Measurements from ENCODE around the gene NUBP1. TPM values are rescaled to one million over a fixed set of nuclear protein-coding genes. Genes with fewer than 3 reads are reported as not detected.
A peak's percentile ranks its signal among the peaks of the same experiment; 100 is the strongest.
"Not testable (repeated sequence)": the region's sequence is repeated elsewhere in the genome, so short reads cannot be mapped to it uniquely, and the experiment has no call there.

NUBP1 gene
- total RNA-seq, 1 donor from 2014 or later = 21.5 TPM

DNA sequence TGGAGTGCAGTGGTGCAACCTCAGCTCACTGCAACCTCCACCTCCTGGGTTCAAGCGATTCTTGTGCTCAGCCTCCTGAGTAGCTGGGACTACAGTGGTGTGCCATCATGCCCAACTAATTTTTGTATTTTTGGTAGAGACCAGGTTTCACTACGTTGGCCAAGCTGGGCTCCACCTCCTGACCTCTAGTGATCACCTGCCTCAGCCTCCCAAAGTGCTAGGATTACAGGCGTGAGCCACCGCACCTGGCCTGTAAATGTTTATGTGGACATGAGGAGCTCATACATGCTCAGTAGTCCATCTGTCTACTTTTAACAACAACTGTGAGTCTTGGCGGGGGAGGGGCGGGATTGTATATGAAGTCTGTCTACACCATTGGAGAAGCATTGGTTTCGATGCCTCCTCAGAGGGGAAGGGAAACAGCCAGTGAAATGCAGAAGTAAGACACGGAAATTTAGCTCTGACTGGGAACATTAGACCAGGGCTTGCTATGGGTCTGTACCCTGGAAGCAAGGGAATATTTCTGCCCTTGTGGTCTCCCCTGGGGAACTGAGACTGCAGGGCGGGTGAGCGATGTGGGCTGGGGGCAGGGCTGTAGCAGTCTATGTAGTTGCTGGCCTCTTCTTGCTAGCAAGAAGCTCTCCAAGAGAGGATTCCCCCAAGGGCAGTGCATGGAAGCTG is 9.3 kb downstream of the NUBP1 start:
- no peak for ATAC-seq

DNA sequence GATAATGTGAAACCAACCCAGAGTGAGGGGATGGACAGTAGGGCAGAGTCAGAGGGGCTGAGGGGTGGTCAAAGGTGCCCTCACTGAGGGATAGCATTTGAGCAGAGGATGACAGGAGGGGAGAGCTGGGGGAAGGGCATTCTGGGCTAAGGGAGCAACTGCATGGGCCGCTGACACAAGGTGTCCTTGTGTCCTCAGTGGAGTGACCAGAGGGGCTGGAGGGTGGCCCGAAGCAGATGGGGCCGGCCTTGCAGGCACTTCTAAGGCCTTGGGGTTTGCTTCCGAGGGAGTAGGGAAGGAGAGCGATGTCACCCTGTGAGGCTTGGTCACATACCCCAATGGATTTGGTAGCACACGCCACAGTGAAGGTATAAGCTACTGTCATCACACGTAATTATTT is 10.0 kb downstream of the NUBP1 start:
- ATAC-seq = no peak

DNA sequence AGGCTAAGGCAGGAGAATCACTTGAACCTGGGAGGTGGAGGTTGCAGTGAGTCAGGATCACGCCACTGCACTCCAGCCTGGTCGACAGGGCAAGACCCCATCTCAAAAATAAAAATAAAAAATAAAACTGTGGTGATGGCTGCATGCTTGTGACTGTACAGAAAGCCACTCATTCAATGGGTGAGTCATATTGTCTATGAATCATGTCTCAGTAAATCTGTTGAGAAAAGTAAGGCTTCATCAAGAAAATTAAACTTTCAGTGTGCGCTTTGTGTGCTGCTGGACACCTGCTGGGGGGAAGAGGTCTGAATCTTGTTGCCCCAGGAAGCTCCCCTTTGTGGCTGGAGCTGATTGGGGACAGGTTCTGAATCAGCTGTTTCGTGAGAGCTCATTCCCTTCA is 11.3 kb downstream of the NUBP1 start:
- ATAC-seq = no peak

DNA sequence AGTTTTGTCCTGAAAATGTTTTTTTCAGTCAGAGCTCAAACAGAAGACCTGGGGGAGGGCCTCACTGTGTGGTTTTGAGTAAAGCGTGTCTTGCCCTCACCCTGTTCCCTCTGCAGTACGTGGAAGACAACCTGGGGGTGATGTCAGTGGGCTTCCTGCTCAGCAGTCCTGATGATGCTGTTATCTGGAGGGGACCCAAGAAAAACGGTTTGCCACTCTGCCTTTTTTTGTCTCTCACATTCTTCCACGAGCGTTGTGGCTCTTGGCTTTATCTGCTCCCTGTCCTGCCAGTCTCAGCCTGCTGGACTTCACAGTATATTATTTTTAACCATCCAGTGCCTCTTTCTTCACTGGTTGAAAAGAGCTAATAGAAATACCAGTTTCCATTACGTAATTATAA is 12.9 kb downstream of the NUBP1 start:
- ATAC-seq = no peak

DNA sequence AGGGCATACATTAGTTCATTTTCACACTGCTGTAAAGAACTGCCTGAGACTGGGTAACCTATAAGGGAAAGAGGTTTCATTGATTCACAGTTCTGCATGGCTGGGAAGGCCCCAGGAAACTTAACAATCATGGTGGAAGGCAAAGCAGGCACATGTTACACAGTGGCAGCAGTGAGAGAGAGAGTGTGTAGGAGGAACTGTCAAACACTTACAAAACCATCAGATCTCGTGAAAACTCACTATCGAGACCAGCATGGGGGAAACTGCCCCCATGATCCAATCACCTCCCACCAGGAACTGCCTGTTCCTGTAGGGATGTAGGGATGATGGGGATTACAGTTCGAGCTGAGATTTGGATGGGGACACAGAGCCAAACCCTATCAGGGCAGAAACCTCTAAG is 17.2 kb downstream of the NUBP1 start:
- no peak for ATAC-seq

DNA sequence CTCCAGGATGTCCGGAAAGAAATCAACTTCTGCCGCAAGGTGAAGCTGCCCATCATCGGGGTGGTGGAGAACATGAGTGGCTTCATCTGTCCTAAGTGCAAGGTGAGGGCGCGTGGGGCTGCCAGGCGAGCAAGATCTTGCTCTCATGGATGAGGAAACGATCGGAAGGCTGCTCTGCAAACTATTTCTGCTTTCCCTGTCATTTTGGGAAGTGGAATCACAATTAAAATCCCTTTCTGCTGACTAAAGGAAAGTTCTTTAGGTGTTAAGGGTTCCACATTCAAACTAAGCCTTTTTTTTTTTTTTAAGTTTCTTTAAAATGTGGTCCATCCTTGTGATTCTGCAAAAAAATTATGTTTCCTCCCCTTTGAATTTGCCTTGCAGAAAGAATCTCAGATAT is 17.7 kb downstream of the NUBP1 start:
- ATAC-seq = no peak

DNA sequence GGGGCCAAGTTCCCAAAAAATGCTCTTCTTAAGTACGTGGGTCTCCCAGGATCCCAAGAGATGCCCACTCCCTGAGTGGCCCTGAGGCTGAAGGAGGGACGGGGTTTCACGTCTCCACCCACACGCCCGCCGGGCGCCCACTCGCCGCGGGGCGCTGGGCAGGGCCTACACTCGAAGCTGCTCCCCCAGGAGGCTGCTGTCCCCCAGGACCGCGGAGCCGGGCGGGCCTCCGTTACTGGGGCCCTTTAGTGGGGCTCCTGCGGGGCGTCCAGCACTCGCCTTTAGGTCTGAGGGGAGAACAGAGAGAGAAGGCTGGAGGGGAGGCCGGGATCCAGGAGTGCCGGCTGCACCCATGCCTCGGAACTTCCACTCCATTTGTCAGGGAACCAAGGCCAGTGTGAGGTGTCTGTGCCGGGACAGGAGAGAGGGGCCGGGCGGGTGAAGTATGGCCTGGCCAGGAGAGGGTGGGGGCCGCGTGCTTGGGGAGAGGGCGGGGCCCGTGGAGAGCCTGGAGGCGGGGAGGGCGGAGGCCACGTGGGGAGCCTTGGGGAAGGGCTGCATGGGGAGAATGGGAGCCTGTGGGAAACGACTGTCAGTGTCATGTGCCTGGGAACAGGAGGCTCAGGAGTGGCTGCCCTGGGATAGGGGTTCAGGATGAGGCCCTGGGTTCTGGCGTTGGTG is 18.8 kb downstream of the NUBP1 start:
- peak; percentile 20 for ATAC-seq

DNA sequence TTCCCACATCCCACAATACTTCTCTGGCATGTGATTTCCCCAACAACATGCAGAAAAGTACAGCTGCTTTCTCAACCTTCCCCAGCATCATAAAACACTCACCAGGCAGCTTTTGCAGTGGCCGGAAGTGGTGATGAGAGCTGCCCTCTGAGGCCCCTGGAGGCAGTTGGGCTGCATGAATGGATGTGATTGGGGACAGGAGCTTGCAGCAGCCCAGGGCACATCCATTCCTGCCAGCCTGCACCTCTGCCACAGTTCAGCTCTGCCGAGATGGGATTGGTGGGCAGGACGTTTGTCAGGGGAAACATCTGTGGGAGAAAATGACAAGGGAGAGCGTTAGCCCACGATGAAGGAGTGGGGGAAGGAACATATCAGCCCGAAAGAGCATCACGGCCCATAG is 19.8 kb downstream of the NUBP1 start:
- ATAC-seq = no peak

DNA sequence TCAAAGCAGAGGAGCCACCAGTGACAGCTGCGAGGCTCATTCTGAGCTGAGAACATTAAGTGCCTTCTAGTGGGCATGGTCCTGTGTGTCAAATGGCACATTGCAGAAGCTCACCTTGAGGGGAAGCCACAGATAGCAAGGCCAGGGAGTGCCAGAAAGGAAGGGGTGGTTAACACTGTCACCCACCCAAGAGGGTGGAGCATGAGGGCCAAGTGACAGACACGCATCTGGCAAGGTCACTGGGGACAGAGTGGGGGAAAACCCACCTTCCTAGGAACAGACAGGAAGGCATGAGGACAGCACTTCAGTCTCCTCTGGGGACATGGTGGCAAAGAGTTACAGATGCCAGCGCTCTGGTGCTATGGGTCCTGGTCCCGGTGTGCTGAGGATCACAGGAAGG is 22.1 kb downstream of the NUBP1 start:
- ATAC-seq = peak; percentile 9

DNA sequence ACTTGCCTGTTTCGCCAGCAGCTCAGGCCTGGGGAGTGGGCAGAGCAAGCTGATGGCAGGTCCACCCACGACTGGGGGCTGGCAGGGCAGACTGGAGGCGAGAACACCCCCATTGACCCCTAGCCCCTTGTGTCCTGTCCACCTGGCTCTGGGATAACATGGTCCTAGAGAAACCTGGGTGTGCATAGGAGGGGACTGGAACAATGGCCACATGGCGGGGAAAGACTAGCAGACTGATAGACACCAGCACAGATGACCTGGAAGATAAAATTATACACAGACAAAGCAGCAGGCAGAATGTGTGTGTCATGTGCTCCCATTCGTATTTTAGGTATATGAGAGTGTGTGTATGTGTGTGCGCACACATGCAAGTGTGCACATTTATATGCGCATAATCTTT is 23.5 kb downstream of the NUBP1 start:
- no peak for ATAC-seq

DNA sequence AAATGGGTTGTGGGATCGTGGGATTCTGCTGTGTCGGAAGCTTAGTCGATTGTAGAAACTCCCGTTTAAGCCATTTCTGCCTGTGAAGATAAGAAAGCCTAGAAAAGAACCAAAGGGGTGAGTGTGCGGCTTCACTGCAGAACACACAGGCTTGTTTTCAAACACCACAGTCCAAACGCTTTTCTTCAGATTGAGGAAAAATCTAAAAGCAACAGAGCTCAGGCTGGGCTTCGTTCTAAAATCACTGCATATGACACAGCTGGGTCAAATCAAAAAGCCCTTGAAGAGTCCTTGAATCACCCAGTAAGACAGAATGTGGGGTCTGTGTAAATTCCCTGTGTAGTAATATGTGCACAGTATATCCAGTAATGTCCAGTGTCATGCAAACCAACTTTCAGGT is 25.7 kb downstream of the NUBP1 start:
- no peak for ATAC-seq

DNA sequence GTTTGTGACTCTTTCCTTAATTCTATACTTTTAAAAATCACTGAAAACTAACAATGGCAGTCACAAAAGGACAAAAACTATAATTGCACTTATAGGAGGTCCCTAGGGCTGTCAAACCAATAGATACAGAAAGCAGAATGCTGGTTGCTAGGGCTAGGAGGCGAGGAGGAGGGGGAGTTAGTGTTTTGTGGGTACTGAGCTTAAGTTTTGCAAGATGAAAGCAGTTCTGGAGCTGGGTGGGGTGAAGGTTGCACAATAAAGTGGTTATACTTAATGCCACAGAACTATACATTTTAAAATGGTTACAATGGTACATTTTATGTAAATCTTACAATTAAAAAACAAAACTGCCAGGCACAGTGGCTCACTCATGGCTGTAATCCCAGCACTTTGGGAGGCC is 27.3 kb downstream of the NUBP1 start:
- ATAC-seq = no peak

DNA sequence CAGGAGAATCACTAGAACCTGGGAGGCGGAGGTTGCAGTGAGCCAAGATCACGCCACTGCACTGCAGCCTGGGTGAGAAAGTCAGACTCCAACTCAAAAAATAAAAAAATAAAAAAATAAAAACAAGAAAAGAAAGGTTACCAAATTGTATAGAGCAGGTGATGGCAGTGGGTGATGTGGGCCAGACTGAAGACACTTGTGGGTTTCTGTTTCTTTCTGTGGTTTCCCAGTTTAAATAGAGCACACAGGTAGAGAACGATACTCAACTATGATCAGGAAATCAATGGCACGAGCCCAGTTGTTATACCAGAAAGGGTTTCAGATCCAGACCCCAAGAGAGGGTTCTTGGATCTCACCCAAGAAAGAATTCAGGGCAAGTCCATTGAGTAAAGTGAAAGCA is 32.6 kb downstream of the NUBP1 start:
- no peak for ATAC-seq

DNA sequence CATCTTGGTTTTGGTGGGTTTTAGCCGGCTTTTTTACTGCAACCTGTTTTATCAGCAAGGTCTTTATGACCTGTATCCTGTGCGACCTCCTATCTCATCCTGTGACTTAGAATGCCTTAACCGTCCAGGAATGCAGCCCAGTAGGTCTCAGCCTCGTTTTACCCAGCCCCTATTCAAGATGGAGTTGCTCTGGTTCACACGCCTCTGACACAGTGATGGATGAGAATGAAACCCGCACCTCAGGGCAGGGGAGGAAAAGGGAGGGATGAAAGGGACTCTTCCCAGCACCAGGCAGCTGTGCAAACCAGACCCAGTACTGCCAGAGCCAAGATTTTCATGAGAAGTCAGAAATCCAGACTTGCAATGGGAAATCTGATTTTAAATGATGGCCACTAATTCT is 33.3 kb downstream of the NUBP1 start:
- ATAC-seq = not testable (repeated sequence)

DNA sequence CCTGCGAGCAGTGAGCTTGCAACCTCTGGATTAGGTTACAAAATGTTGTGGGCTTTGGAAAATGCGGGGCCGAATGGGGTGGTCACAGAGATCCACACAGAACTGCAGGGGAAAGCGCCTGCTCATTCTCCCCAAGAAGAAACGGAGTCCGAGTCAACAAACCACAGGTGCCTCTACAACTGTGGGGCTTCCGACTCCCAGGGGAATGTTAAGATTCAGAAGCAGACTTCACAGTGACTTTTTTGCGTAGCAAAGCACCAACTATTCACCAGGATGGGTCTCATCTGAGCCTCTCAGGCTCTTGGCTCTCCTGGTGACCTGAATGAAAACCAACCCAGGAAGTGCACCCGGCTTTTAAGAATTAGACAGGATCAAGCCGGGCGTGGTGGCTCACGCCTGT is 33.7 kb downstream of the NUBP1 start:
- no peak for ATAC-seq

DNA sequence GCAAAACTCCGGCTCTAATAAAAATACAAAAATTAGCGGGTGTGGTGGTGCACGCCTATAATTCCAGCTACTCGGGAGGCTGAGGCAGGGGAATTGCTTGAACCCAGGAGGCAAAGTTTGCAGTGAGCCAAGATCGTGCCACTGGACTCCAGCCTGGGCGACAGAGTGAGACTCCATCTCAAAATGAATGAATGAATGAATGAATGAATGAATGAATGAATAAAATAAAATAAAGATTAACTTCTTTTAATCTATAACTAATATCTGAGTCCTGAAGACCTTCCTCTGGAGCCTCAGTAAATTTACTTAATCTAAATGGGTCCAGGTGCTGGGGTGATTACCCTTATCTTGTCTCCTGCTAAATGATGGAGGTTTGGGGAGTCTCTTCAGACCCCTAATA is 36.3 kb downstream of the NUBP1 start:
- ATAC-seq = not testable (repeated sequence)

DNA sequence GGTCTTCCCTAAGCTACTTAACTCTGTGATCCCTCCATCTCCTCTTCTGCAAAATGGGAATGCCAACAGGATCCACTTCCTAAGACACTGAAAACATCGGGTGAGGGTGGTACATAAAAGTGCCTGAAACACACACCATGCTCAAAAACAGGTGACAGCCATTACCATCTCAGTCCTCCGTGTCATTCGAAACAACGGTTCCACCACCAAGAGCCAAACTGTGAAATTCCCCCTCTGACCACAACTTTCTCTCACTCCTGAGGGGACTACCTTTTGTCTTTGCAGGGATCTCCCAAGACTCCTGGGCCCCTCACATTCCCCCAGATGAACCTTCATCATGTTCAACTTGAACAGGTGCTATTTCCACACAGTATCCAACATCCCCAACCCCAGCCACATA is 37.0 kb downstream of the NUBP1 start:
- no peak for ATAC-seq

DNA sequence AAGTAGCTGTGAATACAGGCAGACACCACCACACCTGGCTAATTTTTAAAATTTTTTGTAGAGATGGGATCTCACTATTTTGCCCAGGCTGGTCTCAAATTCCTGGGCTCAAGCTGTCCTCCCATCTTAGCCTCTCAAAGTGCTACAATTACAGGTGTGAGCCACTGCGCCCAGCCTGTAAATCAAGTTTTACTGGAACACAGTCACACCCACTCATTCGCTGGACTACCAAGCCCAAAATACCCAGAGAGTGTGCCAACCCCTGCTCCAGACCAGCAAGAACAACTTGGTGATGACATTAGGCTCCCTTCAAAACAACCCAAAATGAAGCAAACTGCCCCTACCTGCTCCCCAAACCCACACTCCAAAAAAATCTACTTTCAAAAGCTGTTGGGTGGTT is 39.0 kb downstream of the NUBP1 start:
- ATAC-seq = peak; percentile 97

DNA sequence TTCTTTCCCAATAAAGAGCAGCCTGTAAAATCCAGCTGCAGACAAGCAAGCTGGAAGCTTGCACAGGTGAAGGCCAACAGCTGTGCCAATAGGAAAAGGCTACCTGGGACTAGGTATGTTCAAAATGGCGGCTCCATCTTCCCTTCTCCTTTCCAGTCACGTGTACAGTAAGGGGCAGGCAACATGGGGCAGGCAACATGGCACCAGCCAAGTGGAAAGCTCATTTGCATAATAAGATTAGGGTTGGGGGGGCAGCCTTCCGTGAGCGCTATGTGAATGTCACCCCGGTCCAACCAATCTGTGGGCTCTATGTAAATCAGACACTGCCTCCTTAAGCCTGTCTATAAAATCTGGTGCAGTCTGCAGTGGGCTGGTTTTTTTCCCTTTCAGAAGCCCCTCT is 43.7 kb downstream of the NUBP1 start:
- no peak for ATAC-seq

DNA sequence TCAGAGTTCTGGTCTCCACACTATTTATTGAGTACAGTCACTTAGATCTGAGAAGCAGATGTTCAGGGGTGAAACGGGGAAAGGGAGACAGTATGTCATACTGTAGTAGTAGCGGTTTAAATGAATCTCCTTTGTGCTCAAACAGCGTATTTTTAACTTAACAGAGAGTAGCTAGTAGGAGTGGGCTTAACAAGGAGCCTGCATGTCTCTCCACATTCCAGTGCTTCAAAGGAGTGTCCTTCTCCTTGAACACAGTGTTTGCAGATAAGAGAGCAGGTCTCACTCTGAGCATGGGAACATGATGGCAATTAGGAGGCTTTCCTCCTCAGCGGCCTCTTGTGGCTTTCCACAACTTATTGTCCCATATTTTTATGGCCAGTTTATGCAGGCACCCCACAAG is 45.0 kb downstream of the NUBP1 start:
- not testable (repeated sequence) for ATAC-seq

DNA sequence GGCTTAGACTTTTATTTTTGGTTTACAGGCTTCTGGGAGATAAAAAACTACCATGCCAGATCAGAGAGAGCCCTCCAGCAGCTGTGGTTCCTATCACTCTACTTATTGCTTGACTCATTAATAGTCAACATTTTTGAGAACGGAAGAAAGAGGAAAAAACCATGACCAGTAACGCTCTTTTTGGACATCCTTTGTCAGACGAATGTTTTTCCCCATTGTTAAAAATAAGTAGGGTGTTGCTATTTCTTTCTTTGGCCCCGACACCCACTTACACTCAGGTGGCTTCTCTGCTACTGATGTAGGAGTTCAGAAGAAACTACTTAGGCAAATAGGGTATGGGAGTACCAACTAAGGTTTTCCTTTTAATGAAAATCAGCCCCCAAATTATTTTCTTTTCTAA is 47.4 kb downstream of the NUBP1 start:
- no peak for ATAC-seq

DNA sequence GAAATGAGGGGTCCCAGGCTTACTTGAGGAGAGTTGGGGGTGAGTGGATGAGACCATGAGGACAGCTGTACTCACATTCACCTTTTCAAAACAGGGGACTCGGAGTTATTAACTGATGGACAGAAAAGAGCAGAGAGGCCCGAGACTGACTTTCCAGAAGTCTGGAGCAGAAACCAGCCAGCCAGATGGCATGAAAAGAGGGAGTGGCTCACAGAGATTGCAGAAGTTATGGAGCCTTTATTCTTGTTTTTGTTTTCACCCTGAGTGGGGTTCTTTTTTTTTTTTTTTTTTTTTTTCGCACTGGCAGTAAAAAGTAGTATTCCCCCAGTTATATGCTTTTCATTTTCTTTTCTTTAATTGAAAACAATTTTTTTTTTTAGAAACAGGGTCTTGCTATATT is 56.1 kb downstream of the NUBP1 start:
- ATAC-seq = no peak

DNA sequence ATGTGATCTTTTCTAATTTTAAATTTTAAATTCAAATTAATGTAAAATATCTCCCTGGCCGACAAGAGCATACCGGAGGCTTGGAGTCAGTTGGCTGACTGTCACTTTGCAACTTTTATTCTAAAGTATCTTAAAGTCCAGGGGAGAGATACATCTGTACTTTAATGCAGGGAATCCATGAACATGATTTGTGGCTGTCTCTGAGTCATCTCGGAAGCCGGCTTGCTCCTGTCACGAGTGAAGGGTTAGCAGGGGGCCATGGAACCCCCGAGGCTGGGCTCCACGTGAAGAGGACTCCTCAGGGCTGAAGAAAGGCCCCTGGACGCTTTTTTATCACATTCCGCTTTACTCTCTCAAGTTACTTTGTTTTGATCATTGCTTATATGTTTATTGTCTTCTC is 61.7 kb downstream of the NUBP1 start:
- no peak for ATAC-seq

DNA sequence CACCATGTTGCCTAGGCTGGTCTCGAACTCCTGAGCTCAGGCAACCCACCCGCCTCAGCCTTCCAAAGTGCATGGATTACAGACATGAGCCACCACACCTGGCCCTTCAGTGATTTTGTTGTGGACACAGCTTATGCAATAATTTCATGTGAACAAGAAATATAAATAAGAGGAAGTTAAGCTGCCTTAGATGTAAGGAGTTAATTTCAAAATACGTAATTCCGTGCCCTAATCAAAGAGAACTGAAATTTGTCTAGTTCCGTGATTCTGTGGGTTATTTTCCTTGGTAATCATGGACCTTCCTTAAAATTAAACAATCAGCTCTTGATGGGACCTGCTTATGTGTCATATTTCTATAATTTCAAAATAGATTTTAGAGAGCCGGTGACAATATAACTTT is 63.1 kb downstream of the NUBP1 start:
- ATAC-seq = no peak

DNA sequence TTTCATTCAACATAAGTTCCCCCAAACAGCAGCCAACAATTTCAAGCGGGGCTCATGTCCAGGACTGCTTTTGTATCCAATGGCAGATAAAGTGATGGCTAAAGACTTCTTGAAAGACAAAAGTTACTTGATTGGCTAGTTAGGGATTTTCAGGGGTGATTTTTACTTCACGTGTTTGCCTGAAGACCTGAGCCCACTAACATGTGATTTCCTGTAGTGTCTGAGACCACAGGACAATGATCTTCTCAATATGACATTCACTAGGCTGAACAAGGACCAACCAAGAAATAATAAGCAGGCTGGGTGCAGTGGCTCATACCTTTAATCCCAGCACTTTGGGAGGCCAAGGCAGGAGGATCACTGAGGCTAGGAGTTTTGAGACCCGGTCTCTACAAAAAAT is 64.6 kb downstream of the NUBP1 start:
- ATAC-seq = no peak

Data from esophagus mucosa (tissue), 1 donor.